A549 (cell line): ENCODE data around the gene NDUFA13. TPM values are rescaled to one million over a fixed set of nuclear protein-coding genes. Genes with fewer than 3 reads are reported as not detected.

Source experiments
- ATAC-seq, 2 experiments: fragments of 200-7000 bp in 1 of 2; fragments of >200 bp in 1 of 2; cut with Nextera tagmentation in 1 of 2; cut with Tn5 transposase in 1 of 2; 3 replicates each; pipeline versions ENCODE4 v1.8.0 to v1.9.1; 2018 to 2020; ENCODE audit warnings: mild to moderate bottlenecking in 1 of 2, moderate library complexity in 1 of 2
- CTCF ChIA-PET: fragments of 300-600 bp; sonication (Branson Sonifier 250); formaldehyde crosslinking; extraction: SDS; loops from one replicate; lab custom pipeline; 2021; ENCODE audit warnings: antibody characterized with exemption, inconsistent platforms; lab: Yijun Ruan, JAX
- POLR2A ChIA-PET: fragments of 350-600 bp; formaldehyde crosslinking; extraction: SDS; loops from one replicate; lab custom pipeline; 2021; ENCODE audit warnings: antibody characterized with exemption, inconsistent platforms; lab: Yijun Ruan, JAX
- DNase-seq, 2 experiments: peaks; one replicate each; pipeline versions ENCODE4 v3.0.0 to v3.0.0-alpha.2; 2011 to 2016; ENCODE audit warnings: low read depth in 1 of 2, low spot score in 1 of 2
- FAIRE-seq: peaks from 2 replicates; lab custom pipeline; 2011; peaks lifted over from hg19 to GRCh38; lab: Jason Lieb, UNC
- H3K27ac ChIP-seq, 2 experiments: fragments of >200 bp; sonication (Bioruptor Twin); formaldehyde crosslinking; 3 replicates each; pipeline ENCODE4 v1.5.1; 2016 to 2017
- H3K4me1 ChIP-seq: fragments of >200 bp; sonication (Bioruptor Twin); formaldehyde crosslinking; 3 replicates; pipeline ENCODE4 v1.6.1; 2016
- H3K4me2 ChIP-seq: fragments of >200 bp; sonication (Bioruptor Twin); formaldehyde crosslinking; 3 replicates; pipeline ENCODE4 v1.6.1; 2016
- H3K4me3 ChIP-seq: fragments of >200 bp; sonication (Bioruptor Twin); formaldehyde crosslinking; 3 replicates; pipeline ENCODE4 v1.5.1; 2016
- H3K9me3 ChIP-seq: fragments of >200 bp; sonication (Bioruptor Twin); formaldehyde crosslinking; 3 replicates; pipeline ENCODE4 v1.6.1; 2016
- ATOH8 ChIP-seq: fragments of 250-450 bp; sonication (Bioruptor Pico); IDR thresholded peaks from 2 replicates; pipeline ENCODE4 v1.5.0; 2020; ENCODE audit warnings: low read depth, mild to moderate bottlenecking, moderate library complexity
- BHLHE40 ChIP-seq: IDR thresholded peaks from 2 replicates; pipeline ENCODE4 v1.6.1; 2012; ENCODE audit warnings: low read depth, low read length, inconsistent platforms
- CEBPB ChIP-seq, 2 experiments: fragments of >200 bp in 1 of 2; sonication (Bioruptor Twin) in 1 of 2; formaldehyde crosslinking in 1 of 2; IDR thresholded peaks; 2 replicates each; pipeline ENCODE4 v1.6.1; 2012 to 2016
- CHD4 ChIP-seq: fragments of 200-600 bp; sonication (generic); IDR thresholded peaks from 2 replicates; pipeline ENCODE4 v1.6.1; 2016; ENCODE audit warnings: antibody characterized with exemption, mild to moderate bottlenecking, borderline replicate concordance
- EHMT2 ChIP-seq: fragments of 200-600 bp; sonication (generic); IDR thresholded peaks from 2 replicates; pipeline ENCODE4 v1.6.1; 2016; ENCODE audit warnings: antibody characterized with exemption, low read depth, mild to moderate bottlenecking, moderate library complexity
- ELK1 ChIP-seq: fragments of 150-350 bp; IDR thresholded peaks from 2 replicates; pipeline ENCODE4 v1.6.1; 2014; ENCODE audit warnings: low read depth, mild to moderate bottlenecking, low read length
- EP300 ChIP-seq, 2 experiments: fragments of >200 bp; sonication (Bioruptor Twin); formaldehyde crosslinking; IDR thresholded peaks; 2 replicates in 1 of 2; 3 replicates in 1 of 2; pipeline ENCODE4 v1.6.1; 2016 to 2017
- FOSB ChIP-seq: fragments of 250-450 bp; sonication (Bioruptor Pico); IDR thresholded peaks from 2 replicates; pipeline ENCODE4 v1.5.0; 2020; ENCODE audit warnings: mild to moderate bottlenecking, moderate library complexity
- FOSL2 ChIP-seq, 2 experiments: fragments of 450-650 bp in 1 of 2; fragments of >200 bp in 1 of 2; sonication (Bioruptor Twin) in 1 of 2; formaldehyde crosslinking; IDR thresholded peaks; 2 replicates each; pipeline versions ENCODE4 v1.5.0 to v1.6.1; 2016 to 2020; ENCODE audit warnings: mild to moderate bottlenecking in 1 of 2, moderate library complexity in 1 of 2
- FOXS1 ChIP-seq: fragments of 250-450 bp; sonication (Bioruptor Pico); IDR thresholded peaks from 2 replicates; pipeline ENCODE4 v1.5.0; 2020; ENCODE audit warnings: mild to moderate bottlenecking, moderate library complexity
- HES2 ChIP-seq: fragments of >200 bp; sonication (Bioruptor Twin); formaldehyde crosslinking; IDR thresholded peaks from 2 replicates; pipeline ENCODE4 v1.6.1; 2016
- HOXB13 ChIP-seq: fragments of 250-450 bp; sonication (Bioruptor Pico); IDR thresholded peaks from 2 replicates; pipeline ENCODE4 v1.5.0; 2020; ENCODE audit warnings: low read depth, mild to moderate bottlenecking, moderate library complexity
- JUNB ChIP-seq: fragments of >200 bp; sonication (Bioruptor Twin); formaldehyde crosslinking; IDR thresholded peaks from 2 replicates; pipeline ENCODE4 v1.6.1; 2016
- KDM1A ChIP-seq: fragments of 200-600 bp; sonication (generic); IDR thresholded peaks from 2 replicates; pipeline ENCODE4 v1.6.1; 2016; ENCODE audit warnings: low read depth, mild to moderate bottlenecking
- NFE2L2 ChIP-seq: fragments of 150-350 bp; conservative IDR thresholded peaks from 2 replicates; pipeline ENCODE4 v1.6.1; 2014; ENCODE audit warnings: low read length
- TFCP2L1 ChIP-seq: fragments of 250-450 bp; sonication (Bioruptor Pico); IDR thresholded peaks from 2 replicates; pipeline ENCODE4 v1.5.0; 2021; ENCODE audit warnings: mild to moderate bottlenecking
- TP53 ChIP-seq: fragments of 250-450 bp; sonication (Bioruptor Pico); IDR thresholded peaks from 2 replicates; pipeline ENCODE4 v1.5.0; 2021; ENCODE audit warnings: mild to moderate bottlenecking, moderate library complexity
- USF2 ChIP-seq: fragments of 450-650 bp; IDR thresholded peaks from 2 replicates; pipeline ENCODE4 v1.6.1; 2014; ENCODE audit warnings: antibody characterized with exemption
- WGBS: methylation state at CpG from one replicate; pipeline ENCODE4 v1.1.6; 2017; ENCODE audit errors: missing lambda C conversion rate; 5-methylcytosine and 5-hydroxymethylcytosine counted together
- polyA plus RNA-seq, 4 experiments: library from polyadenylated mRNA; depleted of rRNA in 3 of 4; stranded (reverse); fragments of >200 nt; fragmentation: RNase III in 1 of 4; extraction: RNeasy Plus Mini Kit Qiagen cat#74134 plus additional on column Dnase treatment in 1 of 4; gene quantifications; 2 replicates in 3 of 4; 3 replicates in 1 of 4; pipeline ENCODE4 v1.2.3, GENCODE V29; 2011 to 2017

Gene NDUFA13
- polyA plus RNA-seq, 2 of the 4 experiments (the other 2 are of a cell fraction): 197 to 253 TPM

GRCh38 chr19:19502808-19503602, 13.0 kb upstream of the NDUFA13 start:
- 84% methylated on average over 18 of the region's 18 CpGs for WGBS
- CTCF ChIA-PET: interaction anchor here (2.4 kb wide), 1 partner anchor 13 kb away, joined by 18 read pairs; no protein-coding TSS in a partner anchor
- no peak for FAIRE-seq

DNA sequence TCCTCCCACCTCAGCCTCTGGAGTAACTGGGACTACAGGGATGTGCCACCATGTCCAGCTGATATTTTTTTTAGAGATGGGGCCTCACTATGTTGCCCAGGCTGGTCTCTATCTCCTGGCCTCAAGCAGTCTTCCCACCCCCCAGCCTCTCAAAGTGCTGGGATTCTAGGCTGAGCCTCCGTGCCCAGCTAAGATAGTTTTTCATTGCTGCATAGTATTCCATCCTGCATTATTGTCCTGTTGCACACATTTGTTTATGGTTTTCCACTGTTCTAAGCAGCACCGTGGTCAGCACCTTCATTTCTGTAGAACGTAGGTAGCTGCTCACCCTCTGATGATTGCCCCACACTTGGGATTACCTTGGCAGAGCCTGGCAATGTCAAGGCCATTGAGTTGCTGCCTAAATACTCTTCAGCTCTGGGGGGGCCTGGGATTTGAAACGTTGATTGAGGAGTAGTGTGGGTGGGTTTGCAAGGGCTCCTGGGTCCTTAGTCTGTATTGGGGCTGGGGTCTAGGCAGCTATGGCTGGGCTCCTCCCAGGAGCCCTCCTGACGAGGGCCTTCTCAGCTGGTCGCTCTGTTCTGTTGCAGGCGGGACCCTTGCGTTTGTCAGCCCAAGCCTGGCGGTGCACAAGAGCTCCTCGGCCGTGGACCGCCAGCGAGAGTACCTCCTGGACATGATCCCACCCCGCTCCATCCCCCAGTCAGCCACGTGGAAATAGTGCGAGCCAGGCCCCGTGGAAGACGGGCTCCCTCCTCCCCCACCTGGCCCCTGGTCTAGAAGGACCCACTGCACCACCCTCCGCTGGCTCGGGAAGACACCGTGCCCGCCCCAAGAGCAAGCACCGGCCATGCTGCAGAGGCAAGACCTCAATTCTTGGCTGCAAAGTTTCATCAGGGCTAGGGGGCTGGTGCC, 11.0 kb upstream of the NDUFA13 start:
- H3K4me3 ChIP-seq: no peak overlapping the region
- FAIRE-seq (no peak), ATAC-seq (no peak), DNase-seq (no peak)
- 93% methylated on average over 13 of the region's 23 CpGs for WGBS
- CTCF ChIA-PET: interaction anchor here (2.4 kb wide), 1 partner anchor 15 kb away, joined by 18 read pairs; no protein-coding TSS in a partner anchor
- H3K27ac ChIP-seq: no peak overlapping the region
- no peak for TF ChIP-seq FOSB
- no peak for TF ChIP-seq CHD4
- no peak for TF ChIP-seq TFCP2L1 (CRISPR knock-in tag)
- no peak for TF ChIP-seq JUNB
- no peak for TF ChIP-seq KDM1A
- TF ChIP-seq CEBPB (IDR thresholded peaks at IDR 0.05): no peak
- TF ChIP-seq TP53: no peak
- no peak for TF ChIP-seq USF2
- no peak for TF ChIP-seq FOSL2 (IDR thresholded peaks at IDR 0.05)
- no peak for TF ChIP-seq FOSL2 (CRISPR knock-in tag; IDR thresholded peaks at IDR 0.05)
- no peak for TF ChIP-seq ATOH8 (CRISPR knock-in tag)
- POLR2A ChIA-PET: no interaction called here
- no peaks in the 10 kb centered on the region for H3K4me1 ChIP-seq
- no peak overlapping the region for H3K4me2 ChIP-seq
- H3K9me3 ChIP-seq: no peaks in the 10 kb centered on the region

More at GRCh38 chr19:19502808-19503602, 13.0 kb upstream of the NDUFA13 start:
- no peak overlapping the region for H3K4me2 ChIP-seq
- no peak overlapping the region for H3K4me3 ChIP-seq
- DNase-seq (no peak), ATAC-seq (no peak)
- H3K9me3 ChIP-seq: no peaks in the 10 kb centered on the region
- no peaks in the 10 kb centered on the region for H3K4me1 ChIP-seq
- no peak for TF ChIP-seq BHLHE40
- no peak for TF ChIP-seq CEBPB (IDR thresholded peaks at IDR 0.05)
- TF ChIP-seq FOXS1: no peak
- TF ChIP-seq KDM1A: no peak
- TF ChIP-seq ELK1: no peak
- TF ChIP-seq TP53: no peak
- TF ChIP-seq HES2: no peak
- POLR2A ChIA-PET: no interaction called here
- H3K27ac ChIP-seq: no peak overlapping the region

DNA sequence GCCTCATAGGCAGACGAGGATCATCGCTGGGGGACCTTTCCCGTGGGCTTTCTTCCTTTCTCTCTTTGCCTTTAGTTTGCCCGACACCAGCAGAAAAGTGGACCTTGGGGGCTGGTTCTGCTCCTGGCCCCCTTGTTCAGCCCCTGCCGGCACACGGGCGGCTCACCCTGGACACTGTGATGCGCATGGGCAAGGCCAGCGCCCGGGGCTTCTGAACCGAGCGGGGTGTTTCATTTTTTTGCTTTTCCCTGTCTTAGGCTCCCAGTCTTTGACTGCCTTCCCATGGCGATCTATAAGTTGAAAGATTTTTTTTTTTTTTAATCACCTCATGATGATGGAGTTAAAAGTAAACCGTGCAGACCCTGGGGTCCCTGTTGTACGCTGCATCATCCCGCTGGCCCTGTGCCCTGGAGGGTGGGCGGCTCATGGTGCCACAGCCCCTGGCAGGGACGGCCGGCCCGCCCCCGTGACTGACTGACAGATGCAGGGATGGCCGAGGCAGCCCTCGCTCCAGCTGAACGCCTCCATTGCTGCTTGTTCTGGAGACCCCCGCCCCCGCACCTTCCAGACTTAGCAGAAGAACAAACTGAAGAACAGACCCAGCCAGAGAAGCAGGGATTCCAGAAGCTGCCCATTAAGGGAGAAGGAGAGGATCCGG, 10.2 kb upstream of the NDUFA13 start:
- FAIRE-seq: no peak
- no peak overlapping the region for H3K27ac ChIP-seq
- CTCF ChIA-PET: no interaction called here
- H3K4me3 ChIP-seq: no peak overlapping the region
- ATAC-seq: no peak
- WGBS: 95% methylated on average over 21 of the region's 27 CpGs
- H3K4me1 ChIP-seq: no peaks in the 10 kb centered on the region
- DNase-seq: no peak
- no peak overlapping the region for H3K4me2 ChIP-seq
- no peaks in the 10 kb centered on the region for H3K9me3 ChIP-seq
- TF ChIP-seq EHMT2: no peak
- no peak for TF ChIP-seq NFE2L2
- no peak for TF ChIP-seq FOSB
- no peak for TF ChIP-seq CEBPB (IDR thresholded peaks at IDR 0.05)
- no peak for TF ChIP-seq EP300 (IDR thresholded peaks at IDR 0.05)
- TF ChIP-seq HOXB13 (CRISPR knock-in tag): no peak
- no peak for TF ChIP-seq JUNB
- TF ChIP-seq, all 56 proteins: peak for 0
- POLR2A ChIA-PET: no interaction called here
